EL (cell line): ENCODE data around the gene ACOXL.
A peak's percentile ranks its signal among the peaks of the same experiment; 100 is the strongest.

Source experiments
- DNase-seq: peaks from one replicate; pipeline ENCODE4 v3.0.0-alpha.2; 2016

The ACOXL gene

DNA sequence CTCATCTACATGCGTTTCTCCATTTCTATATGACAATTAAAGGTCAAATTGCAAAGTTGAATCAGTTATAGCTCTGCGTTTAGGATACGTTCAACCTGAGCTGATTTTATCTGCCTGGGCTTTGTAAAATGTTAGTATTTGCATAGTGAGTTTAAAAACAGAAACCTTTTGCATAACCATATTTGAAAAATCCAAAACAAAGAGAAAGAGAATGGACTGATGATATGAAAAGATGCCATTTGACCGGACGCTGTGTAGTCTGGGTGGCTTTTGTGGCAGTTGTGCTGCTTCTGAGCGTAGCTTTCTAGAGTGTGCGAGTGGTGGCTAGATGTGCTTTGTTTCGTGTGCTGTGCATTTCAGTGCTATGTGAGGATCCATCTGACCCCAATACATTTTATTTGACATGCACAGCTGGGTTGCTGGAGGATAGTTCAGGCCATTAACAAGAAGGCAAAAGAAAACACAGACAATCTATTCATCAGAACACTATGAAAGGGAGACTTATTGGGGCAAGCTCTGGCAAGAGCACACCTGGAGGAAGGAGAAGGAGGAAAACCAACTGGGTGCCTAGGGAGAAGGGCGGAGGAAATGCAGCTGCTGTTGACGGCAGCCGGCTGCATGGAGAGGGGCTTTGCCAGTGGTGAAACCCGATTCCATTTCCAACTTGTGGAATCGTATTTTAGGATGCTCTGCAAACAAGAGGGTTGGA is 126.8 kb downstream of the ACOXL start:
- DNase-seq: no peak

- no peak for DNase-seq
These were observed 128.3 kb downstream of the ACOXL start for GRCh38 chr2:110860630-110861029.

DNA sequence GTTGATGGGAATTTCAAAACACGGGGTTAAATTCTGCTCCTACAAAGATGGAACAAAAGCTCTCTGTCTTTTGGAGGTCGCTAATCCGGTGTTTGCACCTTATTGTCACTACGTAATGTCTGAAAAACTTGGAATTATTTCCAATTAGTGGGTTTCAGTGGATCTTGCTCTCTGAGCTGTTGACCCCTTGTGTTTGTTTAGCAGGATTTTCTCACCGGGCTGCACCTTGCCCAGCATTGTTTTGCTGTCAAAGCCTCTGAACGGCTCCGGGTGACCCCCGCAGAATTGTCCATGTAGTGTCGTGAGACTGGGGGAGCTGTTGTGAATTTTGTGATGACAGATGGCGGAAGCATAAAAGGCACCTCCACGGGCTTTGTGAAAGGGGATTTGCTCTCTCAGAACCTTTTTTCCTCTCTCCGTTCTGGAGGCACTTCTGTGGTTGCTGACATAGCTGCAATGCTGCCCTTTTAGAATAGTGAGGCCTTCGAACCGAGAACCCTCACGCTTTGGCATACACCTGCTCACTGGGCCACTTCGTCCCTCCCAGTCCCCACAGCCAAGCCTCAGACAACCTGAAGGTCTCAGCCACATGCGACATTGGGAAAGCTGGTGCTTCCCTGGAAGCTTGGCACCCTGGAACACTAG is 129.4 kb downstream of the ACOXL start:
- no peak for DNase-seq

DNA sequence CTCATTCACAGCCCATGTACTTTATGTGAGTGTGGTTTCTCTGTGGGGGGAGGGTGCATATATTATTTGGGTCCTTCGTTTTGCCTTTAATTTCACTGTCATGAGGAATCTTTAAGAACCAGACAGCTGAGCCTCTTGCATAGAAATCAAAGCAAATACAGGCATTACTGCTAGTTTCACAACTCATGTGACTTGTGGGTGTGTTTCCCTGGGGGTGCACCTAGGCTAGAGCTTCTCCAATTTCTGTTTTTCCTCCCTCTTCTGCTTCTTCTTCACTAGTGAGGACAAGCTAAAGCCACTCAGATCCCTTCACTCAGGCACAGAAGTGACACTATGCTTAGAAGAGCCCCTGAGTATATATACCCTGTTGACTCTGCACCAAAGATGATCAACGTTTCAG is 131.4 kb downstream of the ACOXL start:
- DNase-seq: no peak

- no peak for DNase-seq
These were observed 131.8 kb downstream of the ACOXL start for GRCh38 chr2:110864176-110864575.

- no peak for DNase-seq
These were observed 132.4 kb downstream of the ACOXL start for GRCh38 chr2:110864731-110865130.

DNA sequence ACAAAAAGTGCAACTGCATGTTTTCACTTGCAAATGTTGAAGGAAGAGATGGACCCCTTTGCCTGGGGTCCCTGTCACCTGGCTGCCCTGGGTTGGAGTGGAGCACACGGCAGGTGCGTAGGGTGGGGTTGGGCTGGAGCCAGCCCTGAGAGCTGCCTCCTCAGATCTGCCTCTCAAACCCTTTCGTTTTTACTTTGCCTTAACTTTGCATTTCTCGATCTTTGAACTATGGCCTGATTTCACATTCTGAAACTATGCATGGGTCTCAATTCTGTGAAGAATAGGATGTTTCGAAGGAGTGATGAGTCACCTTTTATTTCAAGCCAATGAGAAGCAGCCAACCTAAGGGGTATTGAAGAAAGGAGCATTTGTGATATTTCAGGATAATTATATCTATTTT is 132.8 kb downstream of the ACOXL start:
- DNase-seq: peak; percentile 19

DNA sequence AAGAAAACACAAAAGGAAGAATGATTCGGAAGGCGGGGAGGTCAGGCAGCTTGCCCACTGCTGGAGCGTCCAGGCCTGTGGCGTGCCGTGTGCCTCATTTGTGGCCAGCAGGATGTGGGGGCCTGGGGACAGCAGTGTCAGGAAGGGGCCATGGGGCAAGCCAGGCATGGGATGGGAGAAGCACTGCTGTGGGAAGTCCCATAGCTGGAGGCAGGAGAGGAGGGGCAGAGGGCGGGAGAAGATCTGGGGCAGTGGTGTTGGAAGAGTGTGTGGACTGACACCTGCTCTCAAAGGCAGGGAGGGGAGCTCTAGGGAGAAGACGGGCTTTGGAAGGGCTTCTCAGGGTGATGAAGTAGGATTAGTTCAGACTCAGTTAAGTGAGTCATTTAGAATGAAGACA is 133.7 kb downstream of the ACOXL start:
- no peak for DNase-seq

- DNase-seq: no peak
These were observed 134.1 kb downstream of the ACOXL start for GRCh38 chr2:110866466-110866865.

DNA sequence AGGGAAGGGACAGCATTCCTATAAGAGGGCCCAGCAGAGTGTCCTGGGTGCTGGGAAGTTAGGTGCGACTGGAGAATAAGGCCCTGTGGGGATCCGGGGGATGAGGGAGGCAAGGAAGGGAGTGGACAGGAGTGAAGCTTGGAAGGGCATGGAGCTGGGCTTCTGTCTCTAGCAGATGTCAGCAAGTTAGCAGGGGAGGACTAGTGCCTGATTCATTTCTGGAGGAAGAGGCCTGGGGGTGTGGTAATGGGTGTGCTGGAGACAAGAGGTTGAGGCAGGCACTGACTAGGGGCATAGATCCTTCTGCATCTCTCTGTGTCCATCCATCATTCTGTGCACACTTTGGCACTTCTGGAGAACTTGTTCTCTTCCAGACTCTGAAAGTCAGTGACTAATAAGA is 134.7 kb downstream of the ACOXL start:
- DNase-seq: no peak

- no peak for DNase-seq
These were observed 136.6 kb downstream of the ACOXL start for GRCh38 chr2:110868971-110869370.

- DNase-seq: peak; percentile 31
These were observed 137.4 kb downstream of the ACOXL start for GRCh38 chr2:110869472-110870446.

GRCh38 chr2:110870545-110870944 is 138.2 kb downstream of the ACOXL start:
- DNase-seq: no peak

- DNase-seq: no peak
These were observed 139.3 kb downstream of the ACOXL start for GRCh38 chr2:110871637-110872036.

GRCh38 chr2:110872521-110872920 is 140.1 kb downstream of the ACOXL start:
- no peak for DNase-seq

GRCh38 chr2:110873056-110873502 is 140.7 kb downstream of the ACOXL start:
- no peak for DNase-seq

DNA sequence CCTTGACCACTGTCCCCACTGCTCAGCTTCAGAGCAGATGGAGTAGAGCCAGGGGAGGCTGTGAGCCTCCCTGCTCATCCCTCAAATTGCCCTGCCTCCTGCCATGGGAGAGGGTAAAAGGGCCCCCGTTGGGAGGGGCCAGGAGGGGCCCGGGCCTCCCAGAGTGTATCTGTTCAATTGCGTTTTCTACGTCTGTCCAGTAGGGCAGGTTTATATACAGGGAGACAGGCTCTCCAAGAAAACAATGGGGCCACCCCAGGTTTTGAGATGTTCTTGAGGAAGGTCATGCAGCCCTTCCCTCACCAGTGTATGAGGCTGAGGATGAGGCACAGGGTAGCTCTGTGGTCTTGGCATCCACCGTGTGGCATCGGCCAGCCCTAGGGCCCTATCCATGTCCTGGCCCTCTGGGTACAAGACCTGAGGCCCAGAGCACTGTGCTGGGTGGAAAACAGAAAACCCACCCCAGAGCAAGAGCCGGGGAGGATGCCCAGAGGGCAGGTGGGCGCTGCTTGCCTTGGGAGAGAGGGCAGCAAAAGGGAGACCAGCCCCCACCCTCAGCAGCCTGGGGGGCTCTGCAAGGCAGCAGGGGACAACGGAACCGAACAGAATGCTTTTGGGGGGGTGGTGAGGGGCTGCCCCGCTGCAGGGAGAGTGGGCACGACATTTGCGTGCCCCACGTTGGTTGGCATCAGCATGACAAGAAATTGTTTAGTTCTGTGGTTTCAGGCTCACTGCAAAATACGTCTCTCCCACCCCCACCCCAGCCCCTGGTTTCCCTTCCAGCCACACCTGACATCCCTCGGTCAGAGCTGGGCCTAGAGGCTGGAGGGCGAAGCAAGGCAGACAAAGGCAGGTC is 141.5 kb downstream of the ACOXL start:
- no peak for DNase-seq

DNA sequence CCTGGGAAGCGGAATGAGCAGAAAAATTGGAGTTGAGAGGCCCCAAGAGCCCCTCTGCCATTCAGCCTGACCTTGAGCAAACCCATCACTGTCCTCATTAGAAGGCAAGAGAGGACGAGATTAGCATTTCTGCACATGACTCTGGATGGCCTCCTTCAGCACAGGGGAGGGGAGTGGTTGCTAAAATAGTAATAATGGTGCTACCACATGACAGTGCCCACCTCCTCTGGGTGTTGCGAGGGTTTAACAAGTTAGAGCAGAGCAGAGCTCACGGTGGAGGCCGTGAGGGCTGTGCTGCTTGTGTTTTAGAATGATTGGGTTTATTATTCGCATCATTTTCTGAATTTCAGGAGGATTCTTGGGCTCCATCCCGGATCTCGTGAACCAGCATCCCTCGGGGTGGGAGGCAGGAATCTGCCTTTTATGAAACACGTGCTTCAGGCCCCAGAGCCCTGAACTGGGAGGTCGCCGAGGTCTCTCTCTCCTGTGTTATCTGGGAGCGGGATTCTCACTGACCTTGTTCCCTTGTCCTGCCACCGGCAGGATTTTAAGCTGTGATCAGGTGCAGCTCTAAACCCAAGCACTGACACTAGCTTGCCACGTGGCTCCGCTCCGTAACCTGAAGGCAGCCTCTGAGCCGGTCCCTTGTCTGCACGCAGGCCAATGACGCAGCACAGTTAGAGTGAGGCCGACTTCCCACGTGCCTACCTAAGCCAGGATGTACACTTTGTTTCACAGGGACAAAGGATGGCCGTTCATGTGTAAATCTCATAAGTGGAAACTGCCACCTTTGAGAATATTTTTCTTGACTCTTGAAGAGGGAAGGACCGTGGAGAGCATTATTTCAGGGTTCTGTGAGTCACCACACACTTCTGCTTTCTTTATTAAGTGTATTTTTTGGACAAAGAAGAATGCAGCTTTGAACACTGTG is 142.3 kb downstream of the ACOXL start:
- DNase-seq: no peak

DNA sequence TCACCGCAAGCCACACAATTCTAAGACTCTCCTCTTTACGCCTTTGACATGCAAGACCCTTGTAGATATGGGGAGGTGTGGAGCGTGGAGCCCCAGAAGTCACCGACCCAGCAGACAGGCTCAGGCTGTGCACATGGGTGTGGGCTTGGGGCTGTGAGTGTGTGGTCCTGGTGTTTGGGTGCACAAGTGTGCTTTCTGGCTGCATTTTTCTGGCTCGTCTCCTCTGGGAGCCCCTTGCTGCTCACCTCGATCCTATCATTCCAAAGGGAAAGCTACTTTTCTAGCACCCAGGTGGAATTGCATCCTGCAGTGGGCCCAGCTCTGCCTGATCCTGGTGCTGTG is 143.0 kb downstream of the ACOXL start:
- no peak for DNase-seq

DNA sequence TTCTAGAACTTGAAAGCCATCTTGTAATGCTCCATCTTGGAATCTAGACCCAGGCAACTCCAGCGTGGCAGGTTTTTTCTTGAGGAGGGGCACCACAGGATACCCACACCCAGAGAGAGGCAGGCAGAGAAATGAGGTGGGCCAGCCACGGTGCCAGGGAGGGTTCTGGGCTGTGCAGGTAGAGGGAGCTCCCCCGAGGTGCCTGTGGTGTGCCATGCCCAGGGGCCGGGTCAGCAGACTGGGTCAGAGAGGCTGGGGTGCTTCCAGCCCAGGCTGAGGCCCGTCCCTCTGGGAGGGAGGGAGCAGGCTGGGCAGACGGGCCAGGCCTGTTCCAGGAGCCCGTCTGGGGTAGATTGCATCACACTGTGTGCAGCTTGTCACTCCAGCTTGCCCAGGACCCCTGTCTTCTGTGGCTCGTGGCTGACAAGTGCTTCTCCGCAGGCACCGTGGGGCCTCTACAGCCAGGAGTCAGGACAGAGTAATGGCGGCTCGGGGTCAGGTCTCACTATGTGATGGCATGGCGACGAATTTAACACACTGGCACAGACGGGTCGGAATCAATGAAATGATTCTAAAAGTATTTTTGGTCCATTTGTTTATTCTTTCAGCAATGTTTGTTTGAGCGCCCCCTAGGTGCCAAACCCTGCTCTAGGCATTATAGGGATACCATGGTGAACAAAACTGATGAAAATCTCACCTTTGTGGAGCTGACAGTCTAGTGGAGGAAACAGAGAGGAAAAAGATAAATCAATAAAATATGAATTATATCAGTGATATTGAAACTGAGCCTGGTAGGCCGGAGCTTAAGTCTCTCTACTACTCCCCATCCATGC is 144.0 kb downstream of the ACOXL start:
- DNase-seq: no peak
